Measurements from ENCODE around the gene TARM1.

DNA sequence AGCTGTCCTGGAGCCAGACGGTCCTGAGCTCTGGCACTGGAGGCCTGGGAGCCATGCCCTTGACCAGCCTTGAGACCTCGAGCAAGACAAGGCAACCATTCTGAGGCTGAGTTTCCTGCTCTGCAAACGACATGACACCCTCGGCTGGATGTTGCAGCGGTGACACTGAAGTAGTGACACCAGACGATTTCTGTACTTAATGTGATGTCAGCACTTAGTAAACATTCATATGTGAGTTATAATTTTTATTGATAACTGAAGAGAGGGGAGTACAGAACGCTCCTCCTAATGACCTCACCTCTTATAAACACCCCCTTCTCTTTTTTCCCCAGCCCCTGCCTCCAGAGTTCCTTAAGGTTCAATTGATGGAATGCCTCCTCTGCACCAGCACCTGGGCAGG lies 27.3 kb upstream of the TARM1 start:
- TF ChIP-seq, protein P1, sequence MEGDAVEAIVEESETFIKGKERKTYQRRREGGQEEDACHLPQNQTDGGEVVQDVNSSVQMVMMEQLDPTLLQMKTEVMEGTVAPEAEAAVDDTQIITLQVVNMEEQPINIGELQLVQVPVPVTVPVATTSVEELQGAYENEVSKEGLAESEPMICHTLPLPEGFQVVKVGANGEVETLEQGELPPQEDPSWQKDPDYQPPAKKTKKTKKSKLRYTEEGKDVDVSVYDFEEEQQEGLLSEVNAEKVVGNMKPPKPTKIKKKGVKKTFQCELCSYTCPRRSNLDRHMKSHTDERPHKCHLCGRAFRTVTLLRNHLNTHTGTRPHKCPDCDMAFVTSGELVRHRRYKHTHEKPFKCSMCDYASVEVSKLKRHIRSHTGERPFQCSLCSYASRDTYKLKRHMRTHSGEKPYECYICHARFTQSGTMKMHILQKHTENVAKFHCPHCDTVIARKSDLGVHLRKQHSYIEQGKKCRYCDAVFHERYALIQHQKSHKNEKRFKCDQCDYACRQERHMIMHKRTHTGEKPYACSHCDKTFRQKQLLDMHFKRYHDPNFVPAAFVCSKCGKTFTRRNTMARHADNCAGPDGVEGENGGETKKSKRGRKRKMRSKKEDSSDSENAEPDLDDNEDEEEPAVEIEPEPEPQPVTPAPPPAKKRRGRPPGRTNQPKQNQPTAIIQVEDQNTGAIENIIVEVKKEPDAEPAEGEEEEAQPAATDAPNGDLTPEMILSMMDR (IDR thresholded peaks at IDR 0.05; ENCODE audit: insufficient read depth, low read length, poor library complexity, severe bottlenecking), result no peak
- no peak for TF ChIP-seq EZH2phosphoT487 (conservative IDR thresholded peaks at IDR 0.05; ENCODE audit: low read length)

Measured in SU-DHL-6 (cell line).